Mesenchymal stem cell (in vitro differentiated cells and primary cell): ENCODE results near the gene TTC39A.

Experiments
- DNase-seq: peaks from one replicate; pipeline ENCODE4 v3.0.0-alpha.2; 2013
- H2AFZ ChIP-seq: one replicate; pipeline ENCODE4 v1.6.1; 2013; ENCODE audit warnings: low read depth, mild to moderate bottlenecking, control low read depth, inconsistent platforms, low read length, moderate library complexity
- H2AK5ac ChIP-seq: 2 replicates; pipeline ENCODE4 v1.6.1; 2013; ENCODE audit warnings: low read length, moderate library complexity, mild to moderate bottlenecking, inconsistent platforms; ENCODE audit not compliant: severe bottlenecking
- H2BK120ac ChIP-seq: one replicate; pipeline ENCODE4 v1.6.1; 2013; ENCODE audit warnings: low read depth, mild to moderate bottlenecking, inconsistent platforms, low read length, moderate library complexity
- H2BK12ac ChIP-seq, 2 experiments: one replicate each; pipeline ENCODE4 v1.6.1; 2013; ENCODE audit warnings: inconsistent platforms in 2 of 2, low read length in 2 of 2, mild to moderate bottlenecking in 2 of 2, moderate library complexity in 2 of 2, control low read depth in 1 of 2
- H2BK15ac ChIP-seq: one replicate; pipeline ENCODE4 v1.6.1; 2013; ENCODE audit warnings: mild to moderate bottlenecking, low read depth, inconsistent platforms; ENCODE audit not compliant: poor library complexity, severe bottlenecking
- H2BK5ac ChIP-seq: 2 replicates; pipeline ENCODE4 v1.6.1; 2013; ENCODE audit warnings: low read depth, mild to moderate bottlenecking, low read length, control low read depth, inconsistent platforms; ENCODE audit not compliant: poor library complexity, severe bottlenecking
- H3K14ac ChIP-seq, 2 experiments: one replicate each; pipeline ENCODE4 v1.6.1; 2013; ENCODE audit warnings: inconsistent platforms in 2 of 2, low read length in 2 of 2, control low read depth in 1 of 2, mild to moderate bottlenecking in 1 of 2, moderate library complexity in 1 of 2
- H3K18ac ChIP-seq, 2 experiments: one replicate each; pipeline ENCODE4 v1.6.1; 2013; ENCODE audit warnings: inconsistent platforms in 2 of 2, low read length in 2 of 2, control low read depth in 1 of 2, low read depth in 1 of 2, mild to moderate bottlenecking in 1 of 2
- H3K23ac ChIP-seq, 2 experiments: one replicate each; pipeline ENCODE4 v1.6.1; 2013; ENCODE audit warnings: inconsistent platforms in 2 of 2, low read length in 2 of 2, mild to moderate bottlenecking in 2 of 2, moderate library complexity in 2 of 2, control low read depth in 1 of 2
- H3K27ac ChIP-seq: 2 replicates; pipeline ENCODE4 v1.5.1; 2013; ENCODE audit warnings: mild to moderate bottlenecking, moderate library complexity, low read length, control low read depth, inconsistent platforms; ENCODE audit not compliant: poor library complexity, severe bottlenecking
- H3K27me3 ChIP-seq, 2 experiments: 2 replicates each; pipeline versions ENCODE4 v1.6.1 to v1.7.0; 2013; ENCODE audit warnings: low read length in 2 of 2, mild to moderate bottlenecking in 2 of 2, moderate library complexity in 2 of 2, control low read depth in 1 of 2, inconsistent platforms in 1 of 2; ENCODE audit not compliant: control insufficient read depth in 1 of 2, insufficient read depth in 1 of 2
- H3K36me3 ChIP-seq, 2 experiments: 2 replicates each; pipeline versions ENCODE4 v1.6.1 to v1.7.0; 2013; ENCODE audit warnings: low read length in 2 of 2, control low read depth in 1 of 2, inconsistent platforms in 1 of 2, low read depth in 1 of 2, mild to moderate bottlenecking in 1 of 2; ENCODE audit not compliant: insufficient read depth in 2 of 2, control insufficient read depth in 1 of 2
- H3K4ac ChIP-seq, 2 experiments: one replicate each; pipeline ENCODE4 v1.6.1; 2013; ENCODE audit warnings: inconsistent platforms in 2 of 2, low read length in 2 of 2, mild to moderate bottlenecking in 2 of 2, moderate library complexity in 2 of 2, control low read depth in 1 of 2, low read depth in 1 of 2
- H3K4me1 ChIP-seq: 2 replicates; pipeline ENCODE4 v1.6.1; 2013; ENCODE audit warnings: low read depth, low read length, control low read depth; ENCODE audit not compliant: control insufficient read depth, insufficient read depth
- H3K4me2 ChIP-seq: 2 replicates; pipeline ENCODE4 v1.6.1; 2013; ENCODE audit warnings: low read length, mild to moderate bottlenecking, inconsistent platforms; ENCODE audit not compliant: poor library complexity, severe bottlenecking
- H3K4me3 ChIP-seq, 2 experiments: 2 replicates each; pipeline versions ENCODE4 v1.5.1 to v1.7.0; 2013; ENCODE audit warnings: low read length in 2 of 2, mild to moderate bottlenecking in 2 of 2, control low read depth in 1 of 2, low read depth in 1 of 2; ENCODE audit not compliant: insufficient read depth in 1 of 2
- H3K79me1 ChIP-seq: replicated peaks from 2 replicates; pipeline ENCODE4 v1.6.1; 2013; ENCODE audit warnings: mild to moderate bottlenecking, control low read depth, low read length, inconsistent platforms; ENCODE audit not compliant: poor library complexity, severe bottlenecking
- H3K9ac ChIP-seq: 2 replicates; pipeline ENCODE4 v1.7.0; 2013; ENCODE audit warnings: mild to moderate bottlenecking, low read length, moderate library complexity
- H3K9me3 ChIP-seq: 2 replicates; pipeline ENCODE4 v1.7.0; 2013; ENCODE audit warnings: mild to moderate bottlenecking, low read length; ENCODE audit not compliant: control insufficient read depth
- H4K8ac ChIP-seq: one replicate; pipeline ENCODE4 v1.6.1; 2013; ENCODE audit warnings: inconsistent platforms, mild to moderate bottlenecking, low read length, moderate library complexity
- H4K91ac ChIP-seq: one replicate; pipeline ENCODE4 v1.6.1; 2013; ENCODE audit warnings: mild to moderate bottlenecking, low read length, inconsistent platforms
- WGBS: methylation state at CpG from one replicate; pipeline ENCODE4 v1.1.7; 2013; ENCODE audit warnings: mixed read lengths; 5-methylcytosine and 5-hydroxymethylcytosine counted together

TTC39A gene

GRCh38 chr1:51268634-51269033 lies 61.7 kb downstream of the TTC39A start:
- no peak overlapping the region for H4K91ac ChIP-seq
- peaks cover 12% of the 10 kb centered on the region for H3K4me1 ChIP-seq
- H3K23ac ChIP-seq = no peak overlapping the region
- H2BK12ac ChIP-seq = no peak overlapping the region
- peak overlapping the region in 1 of 2 experiments; percentile 0 for H3K4me3 ChIP-seq
- H3K4me2 ChIP-seq = no peak overlapping the region
- H2AK5ac ChIP-seq = no peak overlapping the region
- no peak overlapping the region for H4K8ac ChIP-seq
- H3K14ac ChIP-seq = no peak overlapping the region
- H3K9me3 ChIP-seq = no peaks in the 10 kb centered on the region
- no peaks in the 10 kb centered on the region for H3K27me3 ChIP-seq
- no peak overlapping the region for H3K4ac ChIP-seq
- H2BK120ac ChIP-seq = no peak overlapping the region
- WGBS = 93% methylated on average over 1 of the region's 2 CpGs
- H3K79me1 ChIP-seq = peaks cover 9% of the 10 kb centered on the region
- H3K36me3 ChIP-seq = peaks cover 0 to 33% of the 10 kb centered on the region in 2 experiments
- no peak overlapping the region for H3K27ac ChIP-seq
- H3K18ac ChIP-seq = peak overlapping the region in 1 of 2 experiments; percentile 6
- H2AFZ ChIP-seq = no peak overlapping the region
- DNase-seq = no peak
- no peak overlapping the region for H2BK5ac ChIP-seq
- H2BK15ac ChIP-seq = no peak overlapping the region
- H3K9ac ChIP-seq = peak overlapping the region; percentile 44

DNA sequence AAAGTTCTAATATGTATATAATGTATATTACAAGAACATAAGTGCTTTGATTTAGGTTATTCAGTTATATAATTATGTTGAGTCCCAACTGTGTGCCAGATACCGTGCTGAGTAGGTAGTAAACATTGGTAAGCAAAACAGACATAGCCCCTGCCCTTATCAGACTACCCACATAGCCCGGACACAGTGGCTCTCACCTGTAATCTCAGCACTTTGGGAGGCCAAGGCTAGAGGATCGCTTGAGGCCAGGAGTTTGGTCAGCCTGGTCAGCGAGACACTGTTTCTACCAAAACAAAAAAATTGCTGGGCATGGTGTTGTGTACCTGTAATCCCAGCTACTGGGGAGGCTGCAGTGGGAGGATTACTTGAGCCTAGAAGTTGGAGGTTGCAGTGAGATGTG lies 63.6 kb downstream of the TTC39A start:
- Histone ChIP-seq H3K9ac (no peak overlapping the region), H2BK15ac (no peak overlapping the region), H3K36me3 (peaks cover 0 to 17% of the 10 kb centered on the region in 2 experiments), H3K4ac (no peak overlapping the region), H3K14ac (no peak overlapping the region), H4K8ac (no peak overlapping the region), H3K4me3 (no peak overlapping the region), H3K9me3 (no peaks in the 10 kb centered on the region), H2BK5ac (no peak overlapping the region), H3K23ac (no peak overlapping the region), H2BK12ac (no peak overlapping the region), H2BK120ac (no peak overlapping the region), H3K27ac (no peak overlapping the region), H3K4me2 (no peak overlapping the region), H2AFZ (no peak overlapping the region), H2AK5ac (no peak overlapping the region), H3K27me3 (no peaks in the 10 kb centered on the region), H3K18ac (no peak overlapping the region), H3K79me1 (peaks cover 9% of the 10 kb centered on the region), H4K91ac (no peak overlapping the region), H3K4me1 (peaks cover 15% of the 10 kb centered on the region)
- WGBS = over 99% methylated on average over 4 of the region's 4 CpGs
- no peak for DNase-seq

GRCh38 chr1:51266181-51266580 lies 64.2 kb downstream of the TTC39A start:
- no peak overlapping the region for H3K4me3 ChIP-seq
- H3K27ac ChIP-seq = no peak overlapping the region
- DNase-seq = no peak
- H3K4me2 ChIP-seq = no peak overlapping the region
- H2BK12ac ChIP-seq = no peak overlapping the region
- H3K27me3 ChIP-seq = no peaks in the 10 kb centered on the region
- H2BK120ac ChIP-seq = no peak overlapping the region
- H3K4ac ChIP-seq = no peak overlapping the region
- no peaks in the 10 kb centered on the region for H3K9me3 ChIP-seq
- H3K36me3 ChIP-seq = peaks cover 0 to 11% of the 10 kb centered on the region in 2 experiments
- H3K18ac ChIP-seq = no peak overlapping the region
- H2BK5ac ChIP-seq = no peak overlapping the region
- no peak overlapping the region for H4K8ac ChIP-seq
- H3K4me1 ChIP-seq = peaks cover 19% of the 10 kb centered on the region
- H2AFZ ChIP-seq = no peak overlapping the region
- no peak overlapping the region for H3K14ac ChIP-seq
- no peak overlapping the region for H2AK5ac ChIP-seq
- H3K79me1 ChIP-seq = peaks cover 9% of the 10 kb centered on the region
- H2BK15ac ChIP-seq = no peak overlapping the region
- no peak overlapping the region for H3K9ac ChIP-seq
- no peak overlapping the region for H3K23ac ChIP-seq
- H4K91ac ChIP-seq = no peak overlapping the region
- WGBS = 98% methylated on average over 2 of the region's 2 CpGs

- H3K79me1 ChIP-seq = peaks cover 6% of the 10 kb centered on the region
- H2BK12ac ChIP-seq = no peak overlapping the region
- H3K4ac ChIP-seq = no peak overlapping the region
- H2BK15ac ChIP-seq = no peak overlapping the region
- 72% methylated on average over 4 of the region's 4 CpGs for WGBS
- no peaks in the 10 kb centered on the region for H3K27me3 ChIP-seq
- no peak overlapping the region for H2AFZ ChIP-seq
- H3K23ac ChIP-seq = no peak overlapping the region
- no peak overlapping the region for H3K4me3 ChIP-seq
- no peak overlapping the region for H3K14ac ChIP-seq
- H2BK120ac ChIP-seq = no peak overlapping the region
- no peak overlapping the region for H3K4me2 ChIP-seq
- H3K18ac ChIP-seq = no peak overlapping the region
- peak; percentile 30 for DNase-seq
- H4K8ac ChIP-seq = no peak overlapping the region
- no peak overlapping the region for H4K91ac ChIP-seq
- H3K36me3 ChIP-seq = peaks cover 0 to 5% of the 10 kb centered on the region in 2 experiments
- H3K4me1 ChIP-seq = peaks cover 19% of the 10 kb centered on the region
- no peak overlapping the region for H3K27ac ChIP-seq
- no peak overlapping the region for H2BK5ac ChIP-seq
- H3K9ac ChIP-seq = no peak overlapping the region
- H2AK5ac ChIP-seq = no peak overlapping the region
- H3K9me3 ChIP-seq = no peaks in the 10 kb centered on the region
Observed at GRCh38 chr1:51265618-51266017, 64.7 kb downstream of the TTC39A start.
